ENCODE measurements around the gene GDF10.

The GDF10 gene

DNA sequence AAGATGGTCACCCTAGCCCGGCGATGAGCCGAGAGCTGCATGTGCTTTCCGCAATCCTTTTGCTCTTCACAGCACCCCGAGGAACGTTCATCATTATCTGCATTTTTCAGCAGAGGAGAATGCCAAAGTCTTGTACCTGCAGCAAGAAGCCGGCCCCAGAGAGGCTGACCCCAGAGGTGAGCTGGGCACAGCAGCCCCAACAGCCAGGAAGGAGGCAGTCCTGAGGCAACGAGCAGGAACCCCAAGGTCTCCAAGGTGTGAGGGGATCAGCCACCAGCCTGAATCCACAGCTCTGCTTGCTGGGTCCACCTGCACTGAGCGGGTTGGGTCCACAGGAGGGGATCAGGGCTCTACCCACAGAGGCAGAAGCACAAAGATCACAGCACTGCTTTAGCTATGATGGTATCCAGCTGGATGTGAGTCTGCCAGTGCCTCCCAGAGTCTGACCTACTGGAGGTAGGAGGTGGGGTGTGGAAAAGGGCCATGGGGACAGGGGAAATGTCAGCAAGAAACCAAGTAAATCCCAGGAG lies 16.8 kb upstream of the GDF10 start:
- Histone ChIP-seq H3K4me1 (ENCODE audit: control insufficient read depth in 5 of 5, insufficient read depth in 5 of 5, low read length in 5 of 5) (peaks cover 0 to 19% (median 14%) of the 10 kb centered on the region in 5 donors), H3K27me3 (ENCODE audit: control insufficient read depth in 5 of 5, insufficient read depth in 4 of 5, low read length in 5 of 5) (peaks cover 0 to 6% (median 0%) of the 10 kb centered on the region in 5 donors), H3K36me3 (ENCODE audit: control insufficient read depth in 5 of 5, insufficient read depth in 5 of 5, low read length in 5 of 5) (no peaks in the 10 kb centered on the region), H3K4me3 (ENCODE audit: low read depth in 1 of 5, low read length in 5 of 5) (no peak overlapping the region), H3K27ac (ENCODE audit: low read depth, low read length) (no peak overlapping the region), H3K9me3 (ENCODE audit: control insufficient read depth in 5 of 5, low read length in 5 of 5) (no peaks in the 10 kb centered on the region), H3K9ac (ENCODE audit: low read length in 5 of 5) (no peak overlapping the region)

- Histone ChIP-seq H3K9me3 (ENCODE audit: control insufficient read depth in 5 of 5, low read length in 5 of 5) (no peaks in the 10 kb centered on the region), H3K36me3 (ENCODE audit: control insufficient read depth in 5 of 5, insufficient read depth in 5 of 5, low read length in 5 of 5) (no peaks in the 10 kb centered on the region), H3K4me1 (ENCODE audit: control insufficient read depth in 5 of 5, insufficient read depth in 5 of 5, low read length in 5 of 5) (peaks cover 0 to 19% (median 14%) of the 10 kb centered on the region in 5 donors), H3K9ac (ENCODE audit: low read length in 5 of 5) (no peak overlapping the region), H3K4me3 (ENCODE audit: low read depth in 1 of 5, low read length in 5 of 5) (no peak overlapping the region), H3K27me3 (ENCODE audit: control insufficient read depth in 5 of 5, insufficient read depth in 4 of 5, low read length in 5 of 5) (peaks cover 0 to 6% (median 0%) of the 10 kb centered on the region in 5 donors), H3K27ac (ENCODE audit: low read depth, low read length) (no peak overlapping the region)
Observed at GRCh38 chr10:47283848-47284247, 16.1 kb upstream of the GDF10 start.

- Histone ChIP-seq H3K9ac (ENCODE audit: low read length in 5 of 5) (no peak overlapping the region), H3K36me3 (ENCODE audit: control insufficient read depth in 5 of 5, insufficient read depth in 5 of 5, low read length in 5 of 5) (no peaks in the 10 kb centered on the region), H3K27ac (ENCODE audit: low read depth, low read length) (no peak overlapping the region), H3K4me1 (ENCODE audit: control insufficient read depth in 5 of 5, insufficient read depth in 5 of 5, low read length in 5 of 5) (peaks cover 0 to 19% (median 14%) of the 10 kb centered on the region in 5 donors), H3K4me3 (ENCODE audit: low read depth in 1 of 5, low read length in 5 of 5) (no peak overlapping the region), H3K27me3 (ENCODE audit: control insufficient read depth in 5 of 5, insufficient read depth in 4 of 5, low read length in 5 of 5) (peaks cover 0 to 9% (median 0%) of the 10 kb centered on the region in 5 donors), H3K9me3 (ENCODE audit: control insufficient read depth in 5 of 5, low read length in 5 of 5) (no peaks in the 10 kb centered on the region)
Observed at GRCh38 chr10:47285381-47286115, 14.4 kb upstream of the GDF10 start.

GRCh38 chr10:47286116-47286505 lies 13.9 kb upstream of the GDF10 start:
- Histone ChIP-seq H3K4me1 (ENCODE audit: control insufficient read depth in 5 of 5, insufficient read depth in 5 of 5, low read length in 5 of 5) (peaks cover 0 to 19% (median 14%) of the 10 kb centered on the region in 5 donors), H3K36me3 (ENCODE audit: control insufficient read depth in 5 of 5, insufficient read depth in 5 of 5, low read length in 5 of 5) (no peaks in the 10 kb centered on the region), H3K9me3 (ENCODE audit: control insufficient read depth in 5 of 5, low read length in 5 of 5) (no peaks in the 10 kb centered on the region), H3K27me3 (ENCODE audit: control insufficient read depth in 5 of 5, insufficient read depth in 4 of 5, low read length in 5 of 5) (peaks cover 0 to 9% (median 0%) of the 10 kb centered on the region in 5 donors), H3K4me3 (ENCODE audit: low read depth in 1 of 5, low read length in 5 of 5) (no peak overlapping the region), H3K9ac (ENCODE audit: low read length in 5 of 5) (no peak overlapping the region), H3K27ac (ENCODE audit: low read depth, low read length) (no peak overlapping the region)

- peaks cover 0 to 19% (median 14%) of the 10 kb centered on the region in 5 donors for H3K4me1 ChIP-seq (ENCODE audit: control insufficient read depth in 5 of 5, insufficient read depth in 5 of 5, low read length in 5 of 5)
- no peak overlapping the region for H3K9ac ChIP-seq (ENCODE audit: low read length in 5 of 5)
- H3K27me3 ChIP-seq (ENCODE audit: control insufficient read depth in 5 of 5, insufficient read depth in 4 of 5, low read length in 5 of 5), result peaks cover 0 to 9% (median 0%) of the 10 kb centered on the region in 5 donors
- peak overlapping the region in 1 of 5 donors; percentile 12 for H3K4me3 ChIP-seq (ENCODE audit: low read depth in 1 of 5, low read length in 5 of 5)
- no peak overlapping the region for H3K27ac ChIP-seq (ENCODE audit: low read depth, low read length)
- H3K36me3 ChIP-seq (ENCODE audit: control insufficient read depth in 5 of 5, insufficient read depth in 5 of 5, low read length in 5 of 5), result no peaks in the 10 kb centered on the region
- H3K9me3 ChIP-seq (ENCODE audit: control insufficient read depth in 5 of 5, low read length in 5 of 5), result no peaks in the 10 kb centered on the region
Observed at GRCh38 chr10:47286591-47287315, 13.2 kb upstream of the GDF10 start.

- Histone ChIP-seq H3K4me1 (ENCODE audit: control insufficient read depth in 5 of 5, insufficient read depth in 5 of 5, low read length in 5 of 5) (peaks cover 0 to 19% (median 14%) of the 10 kb centered on the region in 5 donors), H3K27me3 (ENCODE audit: control insufficient read depth in 5 of 5, insufficient read depth in 4 of 5, low read length in 5 of 5) (peaks cover 0 to 4% (median 0%) of the 10 kb centered on the region in 5 donors), H3K36me3 (ENCODE audit: control insufficient read depth in 5 of 5, insufficient read depth in 5 of 5, low read length in 5 of 5) (no peaks in the 10 kb centered on the region), H3K4me3 (ENCODE audit: low read depth in 1 of 5, low read length in 5 of 5) (no peak overlapping the region), H3K27ac (ENCODE audit: low read depth, low read length) (no peak overlapping the region), H3K9me3 (ENCODE audit: control insufficient read depth in 5 of 5, low read length in 5 of 5) (no peaks in the 10 kb centered on the region), H3K9ac (ENCODE audit: low read length in 5 of 5) (no peak overlapping the region)
Observed at GRCh38 chr10:47287365-47287802, 12.6 kb upstream of the GDF10 start.

- H3K4me1 ChIP-seq (ENCODE audit: control insufficient read depth in 5 of 5, insufficient read depth in 5 of 5, low read length in 5 of 5), result peaks cover 0 to 19% (median 14%) of the 10 kb centered on the region in 5 donors
- peaks cover 0 to 3% (median 0%) of the 10 kb centered on the region in 5 donors for H3K27me3 ChIP-seq (ENCODE audit: control insufficient read depth in 5 of 5, insufficient read depth in 4 of 5, low read length in 5 of 5)
- H3K36me3 ChIP-seq (ENCODE audit: control insufficient read depth in 5 of 5, insufficient read depth in 5 of 5, low read length in 5 of 5), result no peaks in the 10 kb centered on the region
- no peak overlapping the region for H3K4me3 ChIP-seq (ENCODE audit: low read depth in 1 of 5, low read length in 5 of 5)
- no peaks in the 10 kb centered on the region for H3K9me3 ChIP-seq (ENCODE audit: control insufficient read depth in 5 of 5, low read length in 5 of 5)
- no peak overlapping the region for H3K9ac ChIP-seq (ENCODE audit: low read length in 5 of 5)
- H3K27ac ChIP-seq (ENCODE audit: low read depth, low read length), result no peak overlapping the region
Observed at GRCh38 chr10:47287805-47288204, 12.2 kb upstream of the GDF10 start.

GRCh38 chr10:47288236-47288635 lies 11.8 kb upstream of the GDF10 start:
- Histone ChIP-seq H3K4me3 (ENCODE audit: low read depth in 1 of 5, low read length in 5 of 5) (no peak overlapping the region), H3K27ac (ENCODE audit: low read depth, low read length) (no peak overlapping the region), H3K4me1 (ENCODE audit: control insufficient read depth in 5 of 5, insufficient read depth in 5 of 5, low read length in 5 of 5) (peaks cover 0 to 19% (median 14%) of the 10 kb centered on the region in 5 donors), H3K36me3 (ENCODE audit: control insufficient read depth in 5 of 5, insufficient read depth in 5 of 5, low read length in 5 of 5) (no peaks in the 10 kb centered on the region), H3K9me3 (ENCODE audit: control insufficient read depth in 5 of 5, low read length in 5 of 5) (no peaks in the 10 kb centered on the region), H3K27me3 (ENCODE audit: control insufficient read depth in 5 of 5, insufficient read depth in 4 of 5, low read length in 5 of 5) (peaks cover 0 to 3% (median 0%) of the 10 kb centered on the region in 5 donors), H3K9ac (ENCODE audit: low read length in 5 of 5) (no peak overlapping the region)

GRCh38 chr10:47288916-47289495 lies 11.0 kb upstream of the GDF10 start:
- no peaks in the 10 kb centered on the region for H3K9me3 ChIP-seq (ENCODE audit: control insufficient read depth in 5 of 5, low read length in 5 of 5)
- H3K27me3 ChIP-seq (ENCODE audit: control insufficient read depth in 5 of 5, insufficient read depth in 4 of 5, low read length in 5 of 5), result peaks cover 0 to 4% (median 2%) of the 10 kb centered on the region in 5 donors
- no peak overlapping the region for H3K27ac ChIP-seq (ENCODE audit: low read depth, low read length)
- no peak overlapping the region for H3K9ac ChIP-seq (ENCODE audit: low read length in 5 of 5)
- H3K4me3 ChIP-seq (ENCODE audit: low read depth in 1 of 5, low read length in 5 of 5), result no peak overlapping the region
- peaks cover 0 to 19% (median 14%) of the 10 kb centered on the region in 5 donors for H3K4me1 ChIP-seq (ENCODE audit: control insufficient read depth in 5 of 5, insufficient read depth in 5 of 5, low read length in 5 of 5)
- no peaks in the 10 kb centered on the region for H3K36me3 ChIP-seq (ENCODE audit: control insufficient read depth in 5 of 5, insufficient read depth in 5 of 5, low read length in 5 of 5)
